GM12878 (cell line): ENCODE measurements around the gene REEP3. TPM values are rescaled to one million over a fixed set of nuclear protein-coding genes. Genes with fewer than 3 reads are reported as not detected.

ENCODE experiments used
- ATAC-seq: fragments of 200-7000 bp; cut with Tn5 transposase; 3 replicates; pipeline ENCODE4 v1.9.1; 2020; ENCODE audit warnings: mild to moderate bottlenecking, moderate library complexity
- BruUV-seq: library from RNA; stranded (reverse); fragments of 400-500 nt; replicated peaks from 2 replicates; lab custom pipeline; 2021; lab: Mats Ljungman, UMichigan
- CTCF ChIA-PET: fragments of 300-600 bp; sonication (Branson Sonifier 250); formaldehyde crosslinking; extraction: SDS; loops from one replicate; lab custom pipeline; 2021; ENCODE audit warnings: inconsistent platforms; lab: Yijun Ruan, JAX
- POLR2A ChIA-PET: fragments of 350-600 bp; formaldehyde crosslinking; extraction: SDS; loops from one replicate; lab custom pipeline; 2021; ENCODE audit warnings: inconsistent platforms; lab: Charles Lee
- RAD21 ChIA-PET: fragments of 300-600 bp; sonication (Branson Sonifier 250); formaldehyde crosslinking; loops from one replicate; lab custom pipeline; 2023; ENCODE audit warnings: antibody characterized with exemption; ENCODE audit not compliant: unreplicated experiment; lab: Charles Lee
- SMC1A ChIA-PET: fragments of 300-600 bp; sonication (Branson Sonifier 250); formaldehyde crosslinking; loops from one replicate; lab custom pipeline; 2023; ENCODE audit not compliant: unreplicated experiment, uncharacterized antibody; lab: Charles Lee
- DNase-seq: peaks from one replicate; pipeline ENCODE4 v3.0.0-alpha.2; 2011; ENCODE audit warnings: low read depth, low spot score
- FAIRE-seq: peaks from 3 replicates; lab custom pipeline; 2011; peaks lifted over from hg19 to GRCh38; lab: Jason Lieb, UNC
- H2AFZ ChIP-seq: 2 replicates; pipeline ENCODE4 v1.6.0; 2011; ENCODE audit warnings: low read depth, low read length, control low read depth; ENCODE audit not compliant: control insufficient read depth
- H3K27ac ChIP-seq: 2 replicates; pipeline ENCODE4 v1.5.1; 2011; ENCODE audit warnings: control low read depth; ENCODE audit not compliant: control insufficient read depth, insufficient read depth
- H3K27me3 ChIP-seq, 2 experiments: replicated peaks in 1 of 2; 2 replicates each; pipeline versions ENCODE4 v1.6.0 to v1.6.1; 2011; ENCODE audit warnings: low read length in 1 of 2; ENCODE audit not compliant: control insufficient read depth in 2 of 2, insufficient read depth in 2 of 2
- H3K36me3 ChIP-seq, 2 experiments: 2 replicates each; pipeline ENCODE4 v1.5.1; 2011; ENCODE audit warnings: low read length in 1 of 2; ENCODE audit not compliant: control insufficient read depth in 2 of 2, insufficient read depth in 2 of 2
- H3K4me1 ChIP-seq: 2 replicates; pipeline ENCODE4 v1.6.1; 2011; ENCODE audit warnings: mild to moderate bottlenecking, low read length, moderate library complexity, mixed read lengths; ENCODE audit not compliant: control insufficient read depth, insufficient read depth
- H3K4me2 ChIP-seq: 2 replicates; pipeline ENCODE4 v1.6.0; 2011; ENCODE audit warnings: control low read depth; ENCODE audit not compliant: control insufficient read depth, insufficient read depth
- H3K4me3 ChIP-seq: fragments of 200-600 bp; sonication (generic); 2 replicates; pipeline ENCODE4 v1.5.1; 2016
- H3K79me2 ChIP-seq: 2 replicates; pipeline ENCODE4 v1.6.0; 2011; ENCODE audit warnings: low read length; ENCODE audit not compliant: control insufficient read depth, insufficient read depth
- H3K9ac ChIP-seq: 2 replicates; pipeline ENCODE4 v1.8.0; 2011; ENCODE audit warnings: low read length, control low read depth, mixed read lengths; ENCODE audit not compliant: control insufficient read depth, insufficient read depth
- H3K9me3 ChIP-seq: replicated peaks from 3 replicates; pipeline ENCODE4 v1.5.1; 2011; ENCODE audit warnings: mild to moderate bottlenecking, low read length; ENCODE audit not compliant: control insufficient read depth, insufficient read depth
- H4K20me1 ChIP-seq: 2 replicates; pipeline ENCODE4 v1.6.0; 2011; ENCODE audit not compliant: control insufficient read depth, insufficient read depth
- CBX5 ChIP-seq: sonication (generic); IDR thresholded peaks from 2 replicates; pipeline ENCODE4 v1.6.1; 2016; ENCODE audit warnings: low read depth, moderate library complexity, mild to moderate bottlenecking, inconsistent platforms
- HDGF ChIP-seq: fragments of 450-650 bp; IDR thresholded peaks from 2 replicates; pipeline ENCODE4 v1.6.1; 2016; ENCODE audit warnings: antibody characterized with exemption
- IKZF1 ChIP-seq: fragments of 450-650 bp; conservative IDR thresholded peaks from 2 replicates; pipeline ENCODE4 v1.6.1; 2017; ENCODE audit warnings: antibody characterized with exemption, mild to moderate bottlenecking
- KAT2A ChIP-seq: conservative IDR thresholded peaks from 2 replicates; pipeline ENCODE4 v1.6.1; 2011; ENCODE audit warnings: low read depth, low read length; ENCODE audit not compliant: control insufficient read depth
- MEF2B ChIP-seq: fragments of 450-650 bp; IDR thresholded peaks from 2 replicates; pipeline ENCODE4 v1.6.1; 2018; ENCODE audit warnings: mild to moderate bottlenecking, moderate library complexity; ENCODE audit not compliant: partially characterized antibody, poor library complexity, severe bottlenecking
- MTA2 ChIP-seq: fragments of 450-650 bp; IDR thresholded peaks from 2 replicates; pipeline ENCODE4 v1.6.1; 2016; ENCODE audit warnings: low read depth, mild to moderate bottlenecking, moderate library complexity
- NR2F1 ChIP-seq: fragments of 450-650 bp; conservative IDR thresholded peaks from 2 replicates; pipeline ENCODE4 v1.6.1; 2017; ENCODE audit warnings: mild to moderate bottlenecking
- PAX5 ChIP-seq: IDR thresholded peaks from 2 replicates; pipeline ENCODE4 v1.6.1; 2011; ENCODE audit warnings: low read depth, low read length, borderline replicate concordance
- POU2F2 ChIP-seq: IDR thresholded peaks from 3 replicates; pipeline ENCODE4 v1.6.1; 2011; ENCODE audit warnings: low read depth, mild to moderate bottlenecking, low read length, borderline replicate concordance
- RCOR1 ChIP-seq: conservative IDR thresholded peaks from 2 replicates; pipeline ENCODE4 v1.6.1; 2012; ENCODE audit warnings: low read depth, low read length, improper control_type of control experiment
- SMC3 ChIP-seq: IDR thresholded peaks from 2 replicates; pipeline ENCODE4 v1.6.1; 2011; ENCODE audit warnings: low read length, improper control_type of control experiment, borderline replicate concordance
- YY1 ChIP-seq: IDR thresholded peaks from 2 replicates; pipeline ENCODE4 v1.6.1; 2011; ENCODE audit warnings: low read depth, mild to moderate bottlenecking, low read length
- ZBTB4 ChIP-seq: fragments of 450-650 bp; formaldehyde crosslinking; IDR thresholded peaks from 2 replicates; pipeline ENCODE4 v1.4.0; 2022; ENCODE audit warnings: mild to moderate bottlenecking, moderate library complexity
- ZNF592 ChIP-seq: fragments of 450-650 bp; IDR thresholded peaks from 2 replicates; pipeline ENCODE4 v1.6.1; 2017; ENCODE audit warnings: mild to moderate bottlenecking, moderate library complexity
- WGBS: methylation state at CpG from one replicate; pipeline ENCODE4 v1.1.6; 2016; ENCODE audit warnings: low lambda C conversion rate; ENCODE audit not compliant: insufficient replicate concordance, insufficient coverage; ENCODE audit errors: missing lambda C conversion rate; 5-methylcytosine and 5-hydroxymethylcytosine counted together
- in situ Hi-C: fragments of 300-500 bp; cut with MboI; formaldehyde crosslinking; loops from 9 replicates; pipeline ENCODE4 v1.14.3; 2018; ENCODE audit warnings: mixed read lengths
- intact Hi-C: fragments of 100-400 bp; cut with micrococcal nuclease; formaldehyde crosslinking; loops from one replicate; pipeline ENCODE4 v1.14.2; 2022; ENCODE audit not compliant: unreplicated experiment
- polyA plus RNA-seq, 11 experiments: library from polyadenylated mRNA; depleted of rRNA in 4 of 11; unstranded in 6 of 11; stranded (reverse) in 5 of 11; fragments of >200 nt; fragmentation: Nextera tagmentation in 4 of 11; fragmentation: Illumina TruSeq in 1 of 11; extraction: Ambion mirVana in 4 of 11; extraction: Trizol in 1 of 11; gene quantifications; 1 replicate in 1 of 11; 2 replicates in 10 of 11; pipeline versions ENCODE4 v1.2.1 to v1.2.3, GENCODE V29; 2011 to 2016; ENCODE audit warnings: inconsistent platforms in 2 of 11, missing spikeins in 2 of 11, low read depth in 1 of 11
- total RNA-seq, 4 experiments: library from RNA; depleted of rRNA in 3 of 4; stranded (reverse); fragments of >200 nt in 3 of 4; fragmentation: Illumina TruSeq in 1 of 4; extraction: Trizol in 1 of 4; gene quantifications; 2 replicates each; pipeline versions ENCODE4 v1.2.1 to v1.2.3, GENCODE V29; 2013 to 2021

The REEP3 gene
- total and polyA plus RNA-seq, 10 of the 15 experiments (the other 5 are each of a cell fraction or from before 2014, with no cell fraction given) = 4.9 to 25.9 (median 16.2) TPM

GRCh38 chr10:63505562-63505961 is 15.6 kb upstream of the REEP3 start:
- no peaks in the 10 kb centered on the region for H4K20me1 ChIP-seq

More at GRCh38 chr10:63505562-63505961, 15.6 kb upstream of the REEP3 start:
- DNase-seq (no peak), FAIRE-seq (no peak), ATAC-seq (no peak)
- no peak overlapping the region for H3K4me3 ChIP-seq
- ChIA-PET RAD21 (interaction anchor here (0.8 to 1.4 kb wide), 3 partner anchors 10 to 235 kb away, joined by 4 read pairs; no protein-coding TSS in a partner anchor), SMC1A (interaction anchor here (0.9 to 5.8 kb wide), 7 partner anchors 10 to 237 kb away, joined by 3 to 26 read pairs (median 3); no protein-coding TSS in a partner anchor), CTCF (interaction anchor here (1.3 kb wide), 1 partner anchor 16 kb away, joined by 3 read pairs; no protein-coding TSS in a partner anchor), POLR2A (interaction anchor here (0.7 to 4.2 kb wide), 5 partner anchors 10 to 292 kb away, joined by 3 to 18 read pairs (median 4); no protein-coding TSS in a partner anchor)
- no peak overlapping the region for H3K4me2 ChIP-seq
- H3K27ac ChIP-seq = no peak overlapping the region
- H3K36me3 ChIP-seq = no peaks in the 10 kb centered on the region; a peak in 1 of 4 replicates
- no peak overlapping the region for H2AFZ ChIP-seq
- H3K9ac ChIP-seq = no peak overlapping the region
- H3K79me2 ChIP-seq = peaks cover 13% of the 10 kb centered on the region
- H3K27me3 ChIP-seq = no peaks in the 10 kb centered on the region
- no peak for TF ChIP-seq HDGF
- no peak for TF ChIP-seq MEF2B
- TF ChIP-seq MTA2 = no peak
- no peak for TF ChIP-seq PAX5
- no peak for TF ChIP-seq NR2F1
- no peak for TF ChIP-seq SMC3
- TF ChIP-seq CBX5 = no peak
- TF ChIP-seq ZBTB4 = no peak
- TF ChIP-seq RCOR1 = no peak
- TF ChIP-seq POU2F2 = no peak
- TF ChIP-seq YY1 = no peak
- TF ChIP-seq ZNF592 = no peak
- TF ChIP-seq KAT2A = no peak
- no peak for TF ChIP-seq IKZF1
- no TSS peak for BruUV-seq
- no peaks in the 10 kb centered on the region for H3K4me1 ChIP-seq
- WGBS = 94% methylated on average over 2 of the region's 2 CpGs
- intact Hi-C loops = no loop called here
- no peaks in the 10 kb centered on the region for H3K9me3 ChIP-seq
- in situ Hi-C loops = no loop called here
